ENCODE data around the gene GPR148.

- no peak for TF ChIP-seq POLR2A (IDR thresholded peaks at IDR 0.05; ENCODE audit: low read depth)
- no peak for TF ChIP-seq CTCF (IDR thresholded peaks at IDR 0.05)
- no peak for TF ChIP-seq EP300 (IDR thresholded peaks at IDR 0.05)
These were observed 2.2 kb upstream of the GPR148 start for GRCh38 chr2:130726614-130727180.
